Right cardiac atrium (tissue), 5 donors: ENCODE measurements around the gene KRT13. TPM values are rescaled to one million over a fixed set of nuclear protein-coding genes. Genes with fewer than 3 reads are reported as not detected.

Source experiments
- ATAC-seq, 2 donors: fragments of 200-7000 bp; cut with Tn5 transposase; one replicate each; pipeline versions ENCODE4 v1.8.0 to v1.9.1; 2020; ENCODE audit warnings: moderate library complexity in 2 of 2, mild to moderate bottlenecking in 1 of 2
- DNase-seq, 3 donors: peaks; one replicate each; pipeline ENCODE4 v3.0.0-alpha.2; 2020
- H3K27ac ChIP-seq: one replicate; pipeline ENCODE4 v1.5.1; 2013; ENCODE audit warnings: mild to moderate bottlenecking, low read length, control low read depth, moderate library complexity
- H3K27me3 ChIP-seq: one replicate; pipeline ENCODE4 v1.6.1; 2013; ENCODE audit not compliant: control insufficient read depth, insufficient read depth
- H3K4me1 ChIP-seq: one replicate; pipeline ENCODE4 v1.6.1; 2013; ENCODE audit warnings: low read length; ENCODE audit not compliant: control insufficient read depth, insufficient read depth
- H3K4me3 ChIP-seq: one replicate; pipeline ENCODE4 v1.5.1; 2013; ENCODE audit warnings: low read length, control low read depth
- H3K9me3 ChIP-seq: one replicate; pipeline ENCODE4 v1.6.1; 2013; ENCODE audit warnings: low read length; ENCODE audit not compliant: control insufficient read depth
- WGBS: extraction: QIAGEN DNeasy Blood & Tissue Kit; methylation state at CpG from one replicate; pipeline ENCODE4 v1.1.7; 2013; 5-methylcytosine and 5-hydroxymethylcytosine counted together
- intact Hi-C, 4 donors: fragments of 100-400 bp; cut with DNase I; formaldehyde crosslinking; loops; one replicate each; pipeline versions ENCODE4 v1.11.0 to v1.14.0; 2022 to 2023
- polyA plus RNA-seq: library from polyadenylated mRNA; stranded (reverse); fragments of 200-250 nt; gene quantifications from one replicate; pipeline ENCODE4 v1.2.3, GENCODE V29; 2013
- total RNA-seq, 4 donors: library from RNA; stranded (reverse); fragmentation: NEBNext Ultra II Directional; extraction: Animal tissue kit (Norgen Biotek cat#: 25700); gene quantifications; one replicate each; pipeline ENCODE4 v1.2.1, GENCODE V29; 2021
- donor health status: healthy with polysubstance abuse.
- donor health status: DM: no; HTN: yes; CAD: no.
- donor health status: DM: no; HTN: no; CAD: no.
- donor health status: DM: no; HTN: yes; CAD: no; lungs with severe emphysema.
- donor health status: DM: yes; HTN: yes; CAD: no.

The KRT13 gene
- total and polyA plus RNA-seq, 5 donors, result 2.1 TPM; not detected in 4

DNA sequence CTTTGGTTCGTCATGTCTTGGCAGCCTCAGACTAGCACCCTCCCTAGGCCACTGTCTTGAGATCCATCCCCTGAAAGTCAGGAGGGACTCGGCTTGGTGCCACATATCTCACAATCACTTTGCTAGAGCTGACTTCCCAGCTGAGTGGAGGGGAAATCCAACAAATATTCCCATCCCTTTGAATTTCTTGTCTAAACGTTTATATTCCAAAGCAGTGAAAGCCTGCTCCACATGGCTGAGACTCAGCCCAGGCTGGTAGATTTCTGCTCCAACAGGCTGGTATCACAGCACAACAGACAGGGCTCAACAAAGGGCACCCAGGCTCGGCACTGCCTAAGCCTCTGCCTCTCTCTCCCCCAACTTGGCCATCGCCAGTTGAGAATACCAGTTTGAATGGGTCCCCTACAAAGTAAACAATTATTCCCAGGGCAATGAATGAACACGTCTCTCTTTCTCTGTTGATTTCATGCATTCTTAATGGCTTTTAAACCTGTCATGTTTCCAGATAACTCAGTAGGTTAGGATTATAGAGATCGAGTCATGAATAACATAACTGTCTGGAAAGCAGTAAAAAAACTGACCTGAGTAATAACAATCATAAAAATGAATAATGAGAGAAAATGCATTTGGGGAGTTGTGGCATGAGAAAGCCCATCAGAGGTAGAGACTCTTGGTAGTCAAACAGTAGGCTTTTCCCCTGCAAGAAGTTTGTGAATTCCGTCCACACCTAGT, 1.0 kb downstream of the KRT13 start:
- Histone ChIP-seq H3K4me1 (no peaks in the 10 kb centered on the region), H3K9me3 (no peaks in the 10 kb centered on the region), H3K27ac (no peak overlapping the region), H3K4me3 (no peak overlapping the region), H3K27me3 (no peaks in the 10 kb centered on the region)
- intact Hi-C loops, result no loop called here
- DNase-seq (no peak), ATAC-seq (no peak)
- 69% methylated on average over 8 of the region's 8 CpGs for WGBS

DNA sequence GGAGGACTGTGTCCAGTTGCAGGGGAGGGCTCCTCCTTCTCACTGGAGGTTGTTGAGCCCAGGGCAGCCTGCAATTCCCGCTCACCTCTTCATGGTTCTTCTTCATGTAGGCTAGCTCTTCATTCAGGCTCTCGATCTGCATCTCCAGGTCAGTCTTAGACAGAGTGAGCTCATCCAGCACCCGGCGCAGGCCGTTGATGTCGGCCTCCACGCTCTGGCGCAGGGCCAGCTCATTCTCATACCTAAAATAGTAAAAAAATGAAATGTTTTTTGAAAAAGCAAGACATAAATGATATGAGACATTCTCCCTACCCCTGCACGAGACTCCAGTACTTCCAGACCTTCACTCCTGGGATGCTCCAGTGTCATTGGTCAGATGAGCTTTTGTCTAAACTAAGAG, 2.2 kb downstream of the KRT13 start:
- no peaks in the 10 kb centered on the region for H3K4me1 ChIP-seq
- H3K27ac ChIP-seq, result no peak overlapping the region
- no peak overlapping the region for H3K4me3 ChIP-seq
- intact Hi-C loops, result no loop called here
- DNase-seq (no peak), ATAC-seq (no peak)
- H3K27me3 ChIP-seq, result no peaks in the 10 kb centered on the region
- 79% methylated on average over 9 of the region's 9 CpGs for WGBS
- no peaks in the 10 kb centered on the region for H3K9me3 ChIP-seq

DNA sequence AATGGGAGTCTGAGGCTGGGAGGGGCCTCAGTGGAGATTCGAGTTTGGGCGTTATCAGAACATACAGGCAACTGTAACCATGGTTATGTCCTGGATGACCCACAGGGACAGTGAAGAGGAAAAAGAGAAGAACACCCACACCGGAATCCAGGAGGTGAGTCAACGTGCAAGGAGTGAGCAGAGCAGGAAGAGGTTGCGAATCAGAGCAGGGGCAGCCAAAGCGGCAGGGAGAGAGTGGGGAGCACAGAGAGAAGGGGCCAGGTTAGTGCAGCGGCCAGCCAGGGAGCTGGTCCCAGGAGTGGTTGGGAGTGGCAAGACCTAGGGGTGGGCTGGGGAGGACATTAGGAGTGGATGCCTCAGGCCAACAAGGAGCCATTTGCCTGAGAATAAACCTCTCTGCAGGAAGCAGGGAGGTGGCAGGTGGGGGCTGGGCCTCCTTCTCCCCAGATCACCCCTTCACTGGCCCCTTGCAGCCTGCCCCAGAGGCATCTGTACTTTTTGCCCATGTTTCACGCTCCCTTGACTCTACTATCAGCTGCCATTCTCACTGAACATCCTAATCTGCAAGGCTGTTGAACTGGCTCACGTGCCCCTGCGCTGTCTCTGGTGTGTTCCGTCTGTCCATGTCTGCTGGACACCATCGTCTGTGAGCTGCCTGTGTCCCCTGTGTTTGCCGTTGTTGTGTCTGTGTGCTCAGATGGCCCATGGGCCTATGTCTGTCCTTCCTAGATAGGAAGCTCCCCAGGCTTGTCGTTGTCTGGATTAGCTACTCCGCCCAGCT, 5.1 kb downstream of the KRT13 start:
- Histone ChIP-seq H3K27me3 (no peaks in the 10 kb centered on the region), H3K27ac (no peak overlapping the region), H3K9me3 (no peaks in the 10 kb centered on the region), H3K4me3 (no peak overlapping the region), H3K4me1 (no peaks in the 10 kb centered on the region)
- intact Hi-C loops, result no loop called here
- 58% methylated on average over 15 of the region's 15 CpGs for WGBS
- no peak for DNase-seq
- ATAC-seq, result peak in 1 of 2 donors; percentile 9

DNA sequence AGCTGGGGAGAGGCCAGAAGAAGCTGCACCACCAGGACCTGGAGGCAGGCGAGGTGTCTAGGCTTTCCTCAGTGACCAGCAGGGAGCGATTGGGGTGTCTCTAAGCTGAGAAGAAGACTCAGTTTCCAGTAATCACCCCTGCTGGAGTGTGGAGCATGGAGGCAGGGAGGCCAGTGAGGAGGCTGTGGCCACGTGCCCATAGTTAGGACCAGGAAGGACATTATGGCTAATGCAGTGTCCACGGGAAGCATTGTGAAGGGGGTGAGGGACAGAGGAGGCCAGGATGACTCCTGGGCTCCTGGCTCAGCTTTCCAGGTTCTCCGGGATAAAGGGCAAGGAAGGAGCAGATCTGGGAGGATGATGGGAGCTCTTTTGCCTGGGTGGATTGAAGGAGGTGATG, 5.7 kb downstream of the KRT13 start:
- DNase-seq (no peak), ATAC-seq (no peak)
- Histone ChIP-seq H3K27me3 (no peaks in the 10 kb centered on the region), H3K4me3 (no peak overlapping the region), H3K9me3 (no peaks in the 10 kb centered on the region), H3K4me1 (no peaks in the 10 kb centered on the region), H3K27ac (no peak overlapping the region)
- intact Hi-C loops, result no loop called here
- 76% methylated on average over 5 of the region's 5 CpGs for WGBS

DNA sequence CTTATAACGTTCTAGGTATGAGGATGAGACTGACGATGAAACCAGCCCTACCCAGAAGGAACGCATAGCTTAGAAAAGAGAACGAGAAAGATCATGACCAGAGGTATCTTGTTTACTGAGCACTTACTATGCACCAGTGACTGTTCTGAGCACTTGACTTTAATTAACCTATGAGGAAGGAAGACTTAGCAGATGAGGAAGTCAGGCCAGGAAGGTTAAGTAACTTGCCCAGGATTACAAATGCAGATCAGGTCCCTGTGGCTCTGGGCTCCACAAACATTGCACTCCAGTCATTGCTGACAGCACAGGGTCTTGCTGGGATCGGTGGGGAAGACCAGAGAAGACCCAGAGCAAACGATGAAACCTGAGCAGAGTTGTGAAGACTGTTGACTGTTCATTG, 7.1 kb downstream of the KRT13 start:
- Histone ChIP-seq H3K4me1 (no peaks in the 10 kb centered on the region), H3K9me3 (no peaks in the 10 kb centered on the region), H3K4me3 (no peak overlapping the region), H3K27ac (no peak overlapping the region), H3K27me3 (no peaks in the 10 kb centered on the region)
- no peak for DNase-seq
- no peak for ATAC-seq
- WGBS, result 53% methylated on average over 6 of the region's 6 CpGs
- intact Hi-C loops, result no loop called here

DNA sequence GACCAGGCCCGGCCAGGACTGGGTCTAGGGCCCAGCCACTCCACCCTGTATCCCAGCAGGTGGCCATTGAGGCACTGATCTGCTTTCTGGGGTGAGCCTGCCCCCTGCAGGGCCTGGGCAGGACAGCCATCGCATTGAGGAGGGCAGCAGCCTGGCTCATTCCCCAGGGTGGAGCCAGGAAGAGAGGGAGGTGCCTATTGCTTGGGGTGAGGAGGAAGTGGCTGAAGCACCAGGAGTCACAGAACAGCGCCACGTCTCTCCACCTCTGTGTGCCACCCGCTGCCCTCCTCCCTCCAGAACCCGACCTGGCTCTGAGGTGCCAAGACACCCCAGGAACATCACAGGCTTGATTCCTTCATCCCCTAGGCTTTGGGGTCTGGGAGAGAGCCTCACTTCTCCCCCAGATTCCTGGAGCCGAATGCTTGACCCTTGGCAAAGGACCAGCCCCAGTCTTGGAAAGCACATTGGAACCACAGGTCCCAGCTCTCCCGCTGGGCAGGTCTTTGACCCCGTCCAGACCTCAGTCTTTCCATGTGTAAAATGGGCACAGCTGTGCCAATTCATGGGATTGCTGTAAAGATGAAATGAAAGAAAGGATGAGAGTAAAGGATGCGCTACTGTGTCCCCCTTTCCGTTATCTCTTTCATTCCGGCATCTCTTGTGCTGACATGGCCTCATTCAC, 8.5 kb downstream of the KRT13 start:
- WGBS, result 54% methylated on average over 12 of the region's 12 CpGs

DNA sequence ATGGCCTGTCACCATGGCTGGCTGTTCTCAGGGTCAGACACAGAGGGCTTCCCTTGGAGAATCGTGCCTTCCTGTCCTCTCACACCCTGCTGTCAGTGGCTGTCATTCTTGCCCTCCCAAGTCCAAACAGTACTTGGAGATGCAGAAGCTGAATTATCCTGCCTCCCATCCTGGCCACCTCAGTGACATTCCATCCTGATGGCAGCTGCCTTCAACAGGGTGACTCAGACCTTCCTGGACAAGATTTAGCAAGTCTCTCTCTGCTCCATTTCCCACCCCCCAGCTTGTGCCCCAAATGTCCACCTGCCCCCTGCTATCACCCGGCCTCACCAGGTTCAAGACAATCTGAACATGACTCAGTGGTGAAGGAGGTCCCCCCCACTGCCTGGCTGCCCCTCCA, 10.9 kb downstream of the KRT13 start:
- Histone ChIP-seq H3K4me1 (peaks cover 3% of the 10 kb centered on the region), H3K27ac (no peak overlapping the region), H3K4me3 (no peak overlapping the region), H3K9me3 (no peaks in the 10 kb centered on the region), H3K27me3 (no peaks in the 10 kb centered on the region)
- WGBS, result 61% methylated on average over 2 of the region's 2 CpGs
- ATAC-seq, result no peak
- intact Hi-C loops, result no loop called here
- no peak for DNase-seq

More for the DNA sequence above, 8.5 kb downstream of the KRT13 start:
- intact Hi-C loops, result no loop called here
- H3K4me3 ChIP-seq, result no peak overlapping the region
- ATAC-seq (peak; percentile 80 to 91), DNase-seq (peak; percentile 72 to 84 (median 84))
- H3K27ac ChIP-seq, result no peak overlapping the region
- H3K27me3 ChIP-seq, result no peaks in the 10 kb centered on the region
- peaks cover 3% of the 10 kb centered on the region for H3K4me1 ChIP-seq
- no peaks in the 10 kb centered on the region for H3K9me3 ChIP-seq

DNA sequence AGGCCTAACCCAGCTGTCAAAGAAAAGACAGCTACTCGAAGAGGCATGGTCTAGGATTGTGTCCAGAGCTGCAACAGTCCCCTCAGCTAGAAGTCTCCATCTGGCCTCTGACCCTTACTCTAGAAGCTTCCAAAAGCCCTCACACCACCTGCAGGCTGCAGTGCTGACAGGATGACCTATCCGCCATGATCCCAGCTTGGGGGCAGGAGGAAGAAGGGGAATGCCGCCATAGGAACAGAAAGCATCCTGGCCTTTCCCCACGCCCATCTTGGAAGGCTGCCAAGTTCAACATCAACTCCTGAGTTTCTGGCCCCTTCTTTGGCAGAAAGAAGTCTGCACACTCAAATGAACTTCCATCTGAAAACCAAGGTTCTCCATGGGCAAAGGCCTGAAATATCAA, 12.6 kb downstream of the KRT13 start:
- DNase-seq (peak in 1 of 3 donors; percentile 30), ATAC-seq (no peak)
- Histone ChIP-seq H3K27ac (no peak overlapping the region), H3K9me3 (no peaks in the 10 kb centered on the region), H3K4me1 (peaks cover 3% of the 10 kb centered on the region), H3K4me3 (no peak overlapping the region), H3K27me3 (no peaks in the 10 kb centered on the region)
- intact Hi-C loops, result no loop called here
- 34% methylated on average over 4 of the region's 4 CpGs for WGBS

DNA sequence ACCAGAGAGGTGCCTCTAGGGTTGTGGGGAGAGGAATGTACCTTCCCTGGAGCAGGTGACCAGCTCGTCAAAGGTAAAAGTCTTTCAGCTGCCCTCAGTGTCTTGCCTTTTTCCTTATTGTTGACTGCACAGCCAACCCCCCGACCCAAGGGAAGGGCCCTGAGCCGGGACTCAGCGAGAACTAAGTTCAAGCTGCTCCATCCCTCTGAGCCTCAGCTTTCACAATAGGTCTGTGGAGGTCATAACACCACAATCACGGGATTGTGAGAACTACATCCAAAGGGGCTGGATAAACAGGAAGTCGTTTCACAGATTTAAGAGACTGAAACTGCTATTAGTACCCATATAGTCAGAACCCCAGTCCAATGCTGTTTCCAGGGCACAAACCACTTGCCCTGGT, 13.1 kb downstream of the KRT13 start:
- Histone ChIP-seq H3K4me3 (no peak overlapping the region), H3K9me3 (no peaks in the 10 kb centered on the region), H3K4me1 (peaks cover 3% of the 10 kb centered on the region), H3K27me3 (no peaks in the 10 kb centered on the region), H3K27ac (no peak overlapping the region)
- WGBS, result 43% methylated on average over 6 of the region's 6 CpGs
- no peak for DNase-seq
- ATAC-seq, result peak in 1 of 2 donors; percentile 40
- intact Hi-C loops, result no loop called here

DNA sequence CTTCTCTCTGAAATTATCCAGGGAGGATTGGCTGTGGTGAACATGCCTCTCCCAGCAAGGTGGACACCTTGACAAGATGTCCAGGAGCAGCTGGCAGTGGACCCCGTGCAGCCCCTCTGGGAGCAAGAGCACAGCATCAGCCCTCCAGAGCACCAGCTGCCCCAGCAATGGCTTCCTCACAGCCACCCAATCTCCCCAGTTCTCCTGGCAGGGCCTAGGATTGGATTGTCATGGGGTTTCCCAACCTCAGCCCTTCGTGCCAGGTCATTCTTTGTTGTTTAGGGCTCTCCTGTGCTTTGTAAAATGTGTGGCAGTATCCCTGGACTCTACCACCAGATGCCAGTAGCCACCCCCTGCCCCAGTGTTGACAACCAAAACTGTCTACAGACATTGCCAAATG, 13.9 kb downstream of the KRT13 start:
- Histone ChIP-seq H3K27ac (no peak overlapping the region), H3K4me3 (no peak overlapping the region), H3K4me1 (peaks cover 3% of the 10 kb centered on the region), H3K27me3 (no peaks in the 10 kb centered on the region), H3K9me3 (no peaks in the 10 kb centered on the region)
- 94% methylated on average over 2 of the region's 2 CpGs for WGBS
- ATAC-seq (no peak), DNase-seq (no peak)
- intact Hi-C loops, result no loop called here
